ENCODE data around the gene ACSM4. TPM values are rescaled to one million over a fixed set of nuclear protein-coding genes. Genes with fewer than 3 reads are reported as not detected.
A peak's percentile ranks its signal among the peaks of the same experiment; 100 is the strongest.

The ACSM4 gene
- total and polyA plus RNA-seq, 9 of the 15 experiments (the other 6 are each of a cell fraction or from before 2014, with no cell fraction given): not detected

- POLR2A ChIA-PET: no interaction called here
- in situ Hi-C loops (cut with MboI): no loop called here
- ATAC-seq: no peak
- FAIRE-seq: no peak
- no peak overlapping the region for H3K4me2 ChIP-seq (ENCODE audit: insufficient read depth, low read length)
- no peak overlapping the region for H3K27ac ChIP-seq (ENCODE audit: extremely low read depth, low read depth, low read length)
- no peaks in the 10 kb centered on the region for H3K27me3 ChIP-seq (ENCODE audit: control insufficient read depth in 2 of 2, insufficient read depth in 2 of 2, low read length in 2 of 2)
- H3K9me3 ChIP-seq (replicated peaks; ENCODE audit: control insufficient read depth, insufficient read depth, low read depth, low read length): no peaks in the 10 kb centered on the region
- peaks cover 0 to 6% of the 10 kb centered on the region in 2 experiments; a peak in 2 of 5 replicates for H3K4me1 ChIP-seq (replicated peaks in 1 of 2; ENCODE audit: control insufficient read depth in 2 of 2, insufficient read depth in 2 of 2, low read length in 2 of 2)
- DNase-seq (ENCODE audit: extremely low read depth in 1 of 4, low spot score in 3 of 4): peak in 2 of 4 experiments; percentile 7 to 12
- no peak overlapping the region for H2AFZ ChIP-seq (ENCODE audit: low read depth, low read length)
- no peaks in the 10 kb centered on the region for H3K79me2 ChIP-seq (ENCODE audit: control insufficient read depth, insufficient read depth, low read length)
- no peaks in the 10 kb centered on the region for H3K36me3 ChIP-seq (ENCODE audit: control insufficient read depth, insufficient read depth, low read length)
- no TSS peak for BruUV-seq (replicated peaks)
- no peak overlapping the region for H3K4me3 ChIP-seq
- intact Hi-C loops (cut with micrococcal nuclease): no loop called here
- CTCF ChIA-PET (ENCODE audit: low intra/inter-chr PET ratio): no interaction called here
- no peaks in the 10 kb centered on the region for H3K9me1 ChIP-seq (ENCODE audit: control insufficient read depth, insufficient read depth, low read length)
- H3K9ac ChIP-seq (ENCODE audit: insufficient read depth in 1 of 2, low read depth in 2 of 2, low read length in 2 of 2): no peak overlapping the region
- H4K20me1 ChIP-seq (replicated peaks; ENCODE audit: control insufficient read depth, insufficient read depth, low read length): no peaks in the 10 kb centered on the region
- TF ChIP-seq ZNF431 (CRISPR knock-in tag; IDR thresholded peaks at IDR 0.05): no peak
- no peak for TF ChIP-seq BRCA1 (IDR thresholded peaks at IDR 0.05)
- TF ChIP-seq BRCA1 (CRISPR knock-in tag; IDR thresholded peaks at IDR 0.05): no peak
- TF ChIP-seq CBFA2T3 (IDR thresholded peaks at IDR 0.05): peak; percentile 87
- TF ChIP-seq NCOR1 (IDR thresholded peaks at IDR 0.05): peak; percentile 72
- TF ChIP-seq ELF2 (CRISPR knock-in tag; IDR thresholded peaks at IDR 0.05): no peak
- TF ChIP-seq TEAD4 (IDR thresholded peaks at IDR 0.05; ENCODE audit: low read length): peak; percentile 82
- TF ChIP-seq TEAD4 (CRISPR knock-in tag; IDR thresholded peaks at IDR 0.05; ENCODE audit: borderline replicate concordance): no peak
- TF ChIP-seq PCBP1 (IDR thresholded peaks at IDR 0.05; ENCODE audit: low read depth, low read length, poor library complexity, severe bottlenecking): no peak
- TF ChIP-seq MEIS2 (IDR thresholded peaks at IDR 0.05; ENCODE audit: partially characterized antibody): peak; percentile 46
- TF ChIP-seq PHB2 (IDR thresholded peaks at IDR 0.05; ENCODE audit: low read depth): peak; percentile 50; the same call in 1 of the 2 replicates
- TF ChIP-seq, protein P1, sequence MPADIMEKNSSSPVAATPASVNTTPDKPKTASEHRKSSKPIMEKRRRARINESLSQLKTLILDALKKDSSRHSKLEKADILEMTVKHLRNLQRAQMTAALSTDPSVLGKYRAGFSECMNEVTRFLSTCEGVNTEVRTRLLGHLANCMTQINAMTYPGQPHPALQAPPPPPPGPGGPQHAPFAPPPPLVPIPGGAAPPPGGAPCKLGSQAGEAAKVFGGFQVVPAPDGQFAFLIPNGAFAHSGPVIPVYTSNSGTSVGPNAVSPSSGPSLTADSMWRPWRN (IDR thresholded peaks at IDR 0.05; ENCODE audit: low read depth): peak; percentile 77
- no peak for TF ChIP-seq ZNF395 (CRISPR knock-in tag; IDR thresholded peaks at IDR 0.05)
- peak; percentile 76 for TF ChIP-seq SMARCC2 (IDR thresholded peaks at IDR 0.05; ENCODE audit: low read depth)
- peak; percentile 28; the same call in 1 of the 2 replicates for TF ChIP-seq PKNOX1 (IDR thresholded peaks at IDR 0.05)
- peak; percentile 66; the same call in 1 of the 2 replicates for TF ChIP-seq FOXA1 (IDR thresholded peaks at IDR 0.05; ENCODE audit: borderline replicate concordance)
- peak in 1 of 2 experiments; percentile 64; a peak in 2 of 4 replicates for TF ChIP-seq RCOR1 (IDR thresholded peaks at IDR 0.05; ENCODE audit: borderline replicate concordance in 1 of 2, low read depth in 2 of 2, low read length in 2 of 2)
- no peak for TF ChIP-seq STAT5A (IDR thresholded peaks at IDR 0.05; ENCODE audit: borderline replicate concordance, low read length)
- no peak for TF ChIP-seq MAFG (tag; conservative IDR thresholded peaks at IDR 0.05)
- peak in 1 of 2 experiments; percentile 86; a peak in 2 of 4 replicates for TF ChIP-seq FOXA3 (CRISPR knock-in tag; conservative IDR thresholded peaks at IDR 0.05 in 1 of 2, IDR thresholded peaks at IDR 0.05 in 1 of 2)
- TF ChIP-seq MTA2 (IDR thresholded peaks at IDR 0.05; ENCODE audit: low read depth): peak; percentile 79
- peak; percentile 67 for TF ChIP-seq TCF3 (CRISPR knock-in tag; IDR thresholded peaks at IDR 0.05)
- 0 out of 2 replicates have a peak, but pooled peaks have one; percentile 19 for TF ChIP-seq FOSL1 (tag; conservative IDR thresholded peaks at IDR 0.05)
- TF ChIP-seq STAG1 (CRISPR knock-in tag; IDR thresholded peaks at IDR 0.05; ENCODE audit: borderline replicate concordance): no peak
Observed at GRCh38 chr12:7352661-7353060, 48.8 kb downstream of the ACSM4 start.
